GM18868 (cell line): ENCODE results near the gene C19orf81.
"Not testable (repeated sequence)": the region's sequence is repeated elsewhere in the genome, so short reads cannot be mapped to it uniquely, and the experiment has no call there.

ENCODE experiments used
- ATAC-seq: cut with Tn5 transposase; IDR thresholded peaks from one replicate; pipeline ENCODE4 v1.9.1; 2021; ENCODE audit warnings: mild to moderate bottlenecking, moderate library complexity; ENCODE audit not compliant: unreplicated experiment

The C19orf81 gene

DNA sequence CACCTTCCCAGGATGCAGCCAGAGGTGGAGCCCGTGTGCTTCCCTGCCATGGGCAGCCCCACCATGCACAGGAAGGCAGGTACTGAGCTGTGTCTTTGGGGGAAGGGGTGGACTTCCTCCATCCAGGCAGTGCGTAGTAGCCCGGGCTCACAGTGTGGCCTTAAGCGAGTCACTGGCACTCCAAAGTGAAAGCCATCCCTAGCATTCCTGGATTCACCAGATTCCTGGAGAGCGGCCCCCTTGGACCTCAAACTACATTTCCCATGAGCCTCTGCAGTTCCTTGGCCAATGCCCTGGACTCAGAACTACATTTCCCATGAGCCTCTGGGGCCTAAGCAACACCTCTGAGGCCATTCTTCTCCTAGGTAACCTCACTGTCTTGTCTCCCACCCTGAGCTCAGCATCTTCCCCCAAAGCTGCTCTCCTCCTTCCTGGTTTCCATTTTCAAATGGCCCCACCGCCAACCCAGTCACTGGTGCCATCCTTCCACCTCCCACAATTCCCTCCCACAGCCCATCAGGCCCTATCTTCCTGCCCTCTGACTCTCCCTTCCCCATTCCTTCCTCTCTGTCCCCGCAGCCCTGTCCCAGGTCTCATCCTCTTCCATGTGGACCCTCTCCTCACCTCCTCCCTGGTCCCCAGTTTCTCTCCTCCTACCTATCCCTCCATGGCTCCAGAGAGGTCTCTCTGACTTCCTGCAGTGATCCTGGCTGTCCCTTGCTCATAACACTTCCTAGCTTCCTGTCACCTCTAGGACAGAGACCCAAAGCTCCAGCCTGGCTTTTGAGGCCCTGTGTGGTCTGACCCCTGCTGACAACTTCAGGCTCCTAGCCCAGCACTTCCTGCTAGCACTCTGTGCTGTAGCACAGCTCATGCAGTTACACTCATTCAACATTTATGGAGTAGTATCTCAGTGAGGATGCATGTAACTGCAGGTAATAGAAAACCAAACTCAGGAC is at the start of gene C19orf81:
Gene C19orf81, plus strand, starts transcription at position 13 of the 959 bp plus-strand sequence. Its CDS starts 0 bp downstream, at position 13.
- ATAC-seq: no peak

DNA sequence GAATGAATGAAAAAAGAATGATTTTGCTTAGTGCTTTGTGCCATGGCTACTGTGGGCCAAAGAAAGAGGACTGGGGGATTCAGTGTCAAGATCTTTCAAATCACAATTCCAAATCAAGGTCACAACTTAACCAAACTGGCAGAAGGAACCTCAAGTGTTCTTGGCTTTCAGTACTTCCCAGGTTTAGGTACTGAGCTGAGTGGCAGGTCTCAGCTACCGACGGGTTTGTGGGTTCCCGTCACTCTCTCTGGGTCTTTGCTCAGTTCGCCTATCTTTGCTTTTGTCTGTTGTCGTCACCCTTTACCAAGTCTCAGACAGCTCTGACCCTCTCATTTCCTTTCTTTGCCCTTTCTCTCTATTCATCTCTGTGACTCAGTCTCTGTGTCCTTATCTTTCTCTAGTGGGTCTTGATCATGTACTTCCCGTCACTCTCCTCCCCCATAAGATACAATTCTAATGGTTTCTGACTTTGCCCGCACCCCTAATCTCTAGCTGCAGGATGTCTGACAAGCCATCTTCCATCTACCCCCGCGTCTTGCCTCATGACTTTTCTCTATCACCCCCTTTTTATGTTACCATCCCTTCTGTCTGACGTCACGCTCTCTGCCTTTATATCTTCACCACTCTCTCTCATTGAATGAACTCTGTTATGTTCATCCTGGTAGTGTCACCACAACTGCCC is 47.7 kb upstream of the C19orf81 start:
- no peak for ATAC-seq

DNA sequence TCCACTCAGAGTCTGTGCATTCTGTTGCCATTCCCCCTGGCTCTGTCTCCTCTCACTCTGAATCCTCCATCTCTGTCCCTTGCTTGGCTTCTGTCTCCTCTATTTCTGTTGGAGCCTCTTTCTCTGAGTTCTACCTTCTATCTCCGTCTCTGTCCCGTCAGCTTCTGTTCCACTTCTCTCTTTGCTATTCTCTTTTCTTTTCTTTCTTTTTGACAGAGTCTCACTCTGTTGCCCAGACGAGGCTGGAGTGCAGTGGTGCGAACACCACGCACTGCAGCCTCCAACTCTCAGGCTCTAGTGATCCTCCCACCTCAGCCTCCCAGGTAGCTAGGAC is 47.2 kb upstream of the C19orf81 start:
- ATAC-seq: no peak

DNA sequence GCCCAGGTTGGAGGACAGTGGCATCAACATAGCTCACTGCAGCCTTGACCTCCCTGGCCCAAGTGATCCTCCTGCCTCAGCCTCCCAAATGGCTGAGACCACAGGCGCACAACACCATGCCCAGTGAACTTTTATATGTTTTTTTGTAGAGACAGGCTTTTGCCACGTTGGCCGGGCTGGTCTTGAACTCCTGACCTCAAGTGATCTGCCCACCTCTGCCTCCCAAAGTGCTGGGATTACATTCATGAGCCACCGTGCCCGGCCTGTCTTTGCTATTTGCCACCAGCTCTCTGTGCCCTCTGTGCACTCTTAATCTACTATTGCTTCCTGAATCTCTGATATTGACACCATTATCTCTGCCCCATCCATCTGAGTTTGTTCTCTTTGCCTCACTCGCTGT is 46.7 kb upstream of the C19orf81 start:
- no peak for ATAC-seq

DNA sequence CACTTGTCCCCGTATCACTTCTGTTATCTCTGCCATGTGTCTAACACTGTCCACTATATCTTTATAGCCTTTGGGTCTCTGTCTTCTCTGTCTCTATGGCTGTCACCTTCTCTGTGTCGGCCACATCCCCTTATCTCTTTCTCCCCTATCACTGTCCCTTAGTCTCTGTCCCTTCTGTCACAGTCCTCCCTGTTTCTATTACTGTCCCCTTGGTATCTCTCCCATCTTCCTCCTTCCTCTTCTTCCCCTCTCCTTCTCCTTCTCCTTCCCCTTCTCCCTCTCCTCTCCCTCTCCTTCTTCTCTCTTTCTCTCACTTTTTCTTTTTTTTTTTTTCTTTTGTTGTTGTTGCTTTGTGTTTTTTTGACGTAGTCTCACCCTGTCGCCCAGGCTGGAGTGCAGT is 46.3 kb upstream of the C19orf81 start:
- ATAC-seq: no peak

DNA sequence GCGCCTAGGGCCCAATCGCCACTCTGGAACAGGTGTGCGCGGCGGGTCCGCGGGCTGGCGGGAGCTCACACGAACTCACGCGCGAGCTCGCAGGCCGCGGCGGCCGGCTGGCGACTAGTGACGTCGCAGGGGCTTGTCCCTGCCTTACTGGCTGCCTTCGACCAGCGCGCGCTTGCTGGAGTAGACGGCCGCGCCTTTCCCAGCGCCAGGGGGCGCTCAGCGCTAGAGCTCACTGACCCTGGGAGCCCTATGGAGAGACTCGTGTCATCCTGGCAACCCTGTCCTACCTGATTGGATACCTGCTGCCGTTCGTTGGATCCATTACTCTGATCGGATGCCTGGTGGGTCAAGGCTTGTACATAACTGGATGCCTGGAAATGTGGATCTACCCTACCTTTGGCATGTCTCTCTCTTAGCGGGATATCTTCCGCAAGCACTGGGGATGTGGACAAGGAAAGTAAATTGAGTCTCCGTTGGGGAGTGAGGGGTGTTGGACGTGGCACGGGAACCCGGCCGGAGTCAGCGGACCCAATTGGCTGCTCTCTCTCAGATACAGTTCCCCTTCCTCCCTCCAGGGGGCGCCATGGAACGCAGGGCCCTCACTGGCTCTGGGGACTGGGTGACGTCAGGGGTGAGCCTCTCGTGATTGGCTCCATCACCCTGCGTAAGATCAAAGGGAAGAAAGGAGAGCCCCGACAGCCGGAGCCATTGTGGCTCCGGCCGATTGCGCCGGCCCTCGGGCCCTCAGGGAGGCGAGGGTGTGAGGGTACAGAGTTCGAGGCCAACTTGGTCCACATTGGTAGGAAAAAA is 44.8 kb upstream of the C19orf81 start:
- not testable (repeated sequence) for ATAC-seq

DNA sequence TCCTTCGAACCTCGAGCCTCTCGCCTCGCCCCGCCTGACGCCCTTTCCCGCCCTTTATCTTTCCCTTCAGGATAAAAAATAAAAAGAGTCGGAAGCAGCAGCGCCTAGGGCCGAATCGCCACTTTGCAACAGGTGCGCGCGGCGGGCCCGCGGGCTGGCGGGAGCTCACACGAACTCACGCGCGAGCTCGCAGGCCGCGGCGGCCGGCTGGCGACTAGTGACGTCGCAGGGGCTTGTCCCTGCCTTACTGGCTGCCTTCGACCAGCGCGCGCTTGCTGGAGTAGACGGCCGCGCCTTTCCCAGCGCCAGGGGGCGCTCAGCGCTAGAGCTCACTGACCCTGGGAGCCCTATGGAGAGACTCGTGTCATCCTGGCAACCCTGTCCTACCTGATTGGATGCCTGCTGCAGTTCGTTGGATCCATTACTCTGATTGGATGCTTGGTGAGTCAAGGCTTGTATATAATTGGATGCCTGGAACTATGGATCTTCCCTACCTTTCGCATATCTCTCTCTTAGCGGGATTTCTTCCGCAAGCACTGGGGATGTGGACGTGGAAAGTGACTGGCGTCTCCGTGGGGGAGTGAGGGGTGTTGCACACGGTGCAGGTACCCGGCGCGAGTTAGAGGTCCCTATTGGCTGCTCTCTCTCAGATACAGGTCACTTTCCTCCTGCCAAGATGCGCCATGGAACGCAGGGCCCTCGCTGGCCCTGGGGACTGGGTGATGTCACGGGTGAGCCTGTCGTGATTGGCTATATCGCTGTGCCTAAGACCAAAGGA is 43.0 kb upstream of the C19orf81 start:
- ATAC-seq: not testable (repeated sequence)

DNA sequence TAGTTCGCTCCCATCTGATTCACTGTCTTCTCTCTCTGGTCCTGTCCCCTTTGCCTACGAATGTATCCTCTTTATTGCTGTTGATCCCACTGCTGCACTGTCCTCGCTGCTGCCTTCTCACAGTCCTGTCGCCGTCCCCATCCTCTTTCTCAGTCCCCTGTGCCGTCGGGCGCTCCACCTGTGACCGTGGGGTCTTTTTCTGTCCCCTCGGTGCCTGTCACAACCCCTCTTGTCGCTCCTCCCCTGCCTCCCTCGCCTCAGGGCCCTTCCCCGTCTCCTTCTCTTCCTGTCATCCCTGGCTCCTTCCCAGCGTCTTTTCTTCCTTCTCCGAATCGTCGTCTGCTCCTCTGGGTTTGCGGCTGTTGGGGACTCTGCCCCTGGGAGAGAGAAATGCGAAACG is 41.9 kb upstream of the C19orf81 start:
- ATAC-seq: no peak

DNA sequence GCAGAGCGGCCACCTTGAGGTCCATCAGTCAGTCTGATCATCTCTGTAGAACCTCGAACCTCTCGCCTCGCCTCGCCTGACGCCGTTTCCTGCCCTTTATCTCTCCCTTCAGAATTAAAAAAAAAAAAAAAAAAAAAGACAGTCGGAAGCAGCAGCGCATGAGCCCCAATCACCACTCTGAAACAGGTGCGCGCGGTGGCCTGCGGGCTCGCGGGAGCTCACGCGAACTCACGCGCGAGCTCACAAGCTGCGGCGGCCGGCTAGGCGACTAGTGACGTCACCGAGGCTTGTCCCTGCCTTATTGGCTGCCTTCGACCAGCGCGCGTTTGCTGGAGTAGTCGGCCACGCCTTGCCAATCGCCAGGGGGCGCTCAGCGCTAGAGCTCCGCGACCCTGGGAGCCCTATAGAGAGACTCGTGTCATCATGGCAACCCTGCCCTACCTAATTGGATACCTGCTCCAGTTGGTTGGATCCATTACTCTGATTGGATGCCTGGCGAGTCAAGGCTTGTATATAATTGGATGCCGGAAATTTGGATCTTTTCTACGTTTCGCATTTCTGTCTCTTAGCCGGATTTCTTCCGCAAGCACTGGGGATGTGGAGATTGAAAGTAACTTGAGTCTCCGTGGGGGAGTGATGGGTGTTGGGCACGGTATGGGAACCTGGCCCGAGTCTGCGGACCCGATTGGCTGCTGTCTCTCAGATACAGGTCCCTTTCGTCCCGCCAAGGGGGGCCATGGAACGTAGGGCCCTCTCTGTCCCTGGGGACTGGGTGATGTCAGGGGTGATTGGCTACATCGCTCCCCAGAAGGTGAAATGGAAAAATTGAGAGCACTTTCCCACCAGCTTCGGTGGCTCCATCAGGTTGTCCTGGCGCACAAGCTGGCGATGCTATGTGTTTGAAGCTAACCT is 41.1 kb upstream of the C19orf81 start:
- ATAC-seq: no peak

DNA sequence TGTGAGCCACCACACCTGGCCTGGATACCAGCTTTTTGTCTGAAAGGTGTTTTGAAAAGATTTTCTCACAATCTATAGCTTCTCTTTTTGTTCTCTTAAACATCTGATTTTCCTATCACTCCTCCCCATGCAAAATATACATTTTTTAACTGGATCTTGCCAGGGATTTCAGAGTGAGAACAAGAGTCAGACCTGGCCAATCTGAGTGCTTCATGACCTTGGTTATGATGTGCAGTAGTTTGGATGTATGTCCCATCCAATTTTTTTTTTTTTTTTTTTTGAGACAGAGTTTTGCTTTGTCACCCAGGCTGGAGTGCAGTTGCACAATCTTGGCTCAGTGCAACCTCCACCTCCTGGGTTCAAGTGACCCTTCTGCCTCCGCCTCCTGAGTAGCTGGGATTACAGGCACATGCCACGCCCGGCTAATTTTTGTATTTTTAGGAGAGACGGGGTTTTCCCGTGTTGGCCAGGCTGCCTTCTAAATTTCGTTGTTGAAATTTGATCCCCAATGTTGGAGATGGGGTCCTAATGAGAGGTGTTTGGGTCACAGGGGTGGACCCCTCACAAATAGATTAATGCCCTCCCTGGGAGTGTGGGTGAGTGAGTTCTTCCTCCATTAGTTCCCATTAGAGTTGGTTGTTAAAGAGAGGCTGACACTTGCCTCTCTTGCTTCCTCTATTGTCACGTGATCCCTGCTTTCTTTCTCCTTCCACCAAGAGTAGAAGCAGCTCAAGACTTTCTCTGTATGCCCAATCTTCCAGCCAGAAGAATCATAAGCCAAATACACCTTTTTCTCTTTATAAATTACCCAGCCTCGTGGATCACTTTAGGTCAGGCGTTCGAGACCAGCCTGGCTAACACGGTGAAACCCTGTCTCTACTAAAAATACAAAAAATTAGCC is 36.5 kb upstream of the C19orf81 start:
- ATAC-seq: not testable (repeated sequence)

DNA sequence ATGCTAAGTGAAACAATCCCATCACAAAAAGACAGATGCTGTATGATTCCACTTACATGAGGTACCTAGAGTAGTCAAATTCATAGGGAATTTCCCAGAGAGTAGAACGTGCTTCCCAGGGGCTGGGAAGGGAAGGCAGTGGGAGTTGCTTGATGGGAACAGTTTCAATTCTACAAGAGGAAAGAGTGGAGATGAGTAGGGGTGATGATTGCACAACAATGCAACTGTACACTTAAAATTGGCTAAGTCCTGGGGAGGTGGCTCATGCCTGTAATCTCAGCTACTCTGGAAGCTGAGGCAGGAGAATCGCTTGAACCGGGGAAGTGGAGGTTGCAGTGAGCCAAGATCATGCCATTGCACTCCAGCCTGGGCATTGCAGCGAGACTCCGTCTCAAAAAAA is 30.9 kb upstream of the C19orf81 start:
- ATAC-seq: not testable (repeated sequence)

DNA sequence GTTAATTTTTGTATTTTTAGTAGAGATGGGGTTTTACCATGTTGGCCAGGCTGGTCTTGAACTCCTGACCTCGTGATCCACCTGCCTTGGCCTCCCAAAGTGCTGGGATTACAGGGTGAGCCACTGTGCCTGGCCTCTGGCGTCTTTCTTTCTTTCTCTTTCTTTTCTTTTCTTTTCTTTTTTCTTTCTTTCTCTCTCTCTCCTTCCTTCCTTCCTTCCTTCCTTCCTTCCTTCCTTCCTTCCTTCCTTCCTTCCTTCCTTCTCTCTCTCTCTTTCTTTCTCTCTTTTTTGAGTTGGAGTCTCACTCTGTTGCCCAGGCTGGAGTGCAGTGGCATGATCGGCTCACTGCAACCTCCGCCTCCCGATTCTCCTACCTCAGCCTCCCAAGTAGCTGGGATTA is 30.1 kb upstream of the C19orf81 start:
- not testable (repeated sequence) for ATAC-seq

DNA sequence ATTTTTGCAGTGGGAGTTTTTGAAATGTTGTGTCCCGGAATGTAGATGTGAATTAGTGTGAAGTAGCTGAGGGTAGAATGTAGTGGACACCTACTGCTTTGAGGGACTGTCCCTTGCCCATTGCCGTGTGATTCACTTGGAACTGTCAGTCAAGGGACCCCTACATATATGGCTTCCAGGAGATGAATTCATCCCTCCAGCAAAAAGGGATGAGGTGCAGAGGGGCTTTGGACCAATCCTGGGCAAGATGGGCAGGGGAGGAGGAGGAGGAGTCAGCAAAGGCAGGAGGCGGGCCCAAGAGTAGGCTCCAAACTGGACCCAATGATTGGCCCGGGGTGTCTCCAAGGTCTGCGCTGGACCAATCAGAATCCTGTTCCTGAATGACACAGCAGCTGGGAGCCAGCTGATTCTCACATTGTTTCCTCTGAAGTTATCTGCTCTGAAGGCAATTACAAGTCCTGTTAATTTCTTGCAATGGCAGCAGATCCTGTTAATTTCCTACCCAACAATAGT is 28.8 kb upstream of the C19orf81 start:
- ATAC-seq: not testable (repeated sequence)

DNA sequence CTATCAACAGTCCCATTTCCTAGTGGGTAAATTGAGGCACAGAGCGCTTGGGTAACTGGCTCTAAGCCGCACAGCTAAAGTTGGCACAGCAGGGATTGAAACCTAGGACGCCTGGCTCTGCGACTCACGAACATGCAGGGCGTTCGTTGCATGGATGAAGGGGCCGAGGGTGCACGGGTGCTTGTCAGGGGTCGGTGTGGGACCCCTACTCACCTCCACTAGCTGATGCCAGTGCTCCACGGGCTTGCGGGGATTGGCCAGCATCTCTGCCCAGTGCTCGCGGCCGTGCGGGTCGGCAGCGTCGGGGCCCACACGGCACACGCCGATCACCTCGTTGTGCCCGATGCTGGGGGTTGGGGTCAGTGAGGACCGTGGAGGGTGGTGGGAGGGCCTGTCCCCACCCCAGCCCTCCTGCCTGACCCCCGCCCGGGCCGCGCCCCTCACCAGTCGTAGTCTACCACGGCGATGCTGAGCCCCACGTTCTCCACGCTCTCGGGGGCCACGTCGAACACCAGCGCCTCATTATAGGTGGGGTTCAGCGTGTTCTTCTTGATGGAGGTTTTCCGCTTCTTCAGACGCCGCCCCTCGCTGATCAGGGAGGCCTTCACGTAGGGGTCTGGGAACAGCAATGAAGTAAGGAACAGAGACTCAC is 24.2 kb upstream of the C19orf81 start:
- ATAC-seq: no peak

DNA sequence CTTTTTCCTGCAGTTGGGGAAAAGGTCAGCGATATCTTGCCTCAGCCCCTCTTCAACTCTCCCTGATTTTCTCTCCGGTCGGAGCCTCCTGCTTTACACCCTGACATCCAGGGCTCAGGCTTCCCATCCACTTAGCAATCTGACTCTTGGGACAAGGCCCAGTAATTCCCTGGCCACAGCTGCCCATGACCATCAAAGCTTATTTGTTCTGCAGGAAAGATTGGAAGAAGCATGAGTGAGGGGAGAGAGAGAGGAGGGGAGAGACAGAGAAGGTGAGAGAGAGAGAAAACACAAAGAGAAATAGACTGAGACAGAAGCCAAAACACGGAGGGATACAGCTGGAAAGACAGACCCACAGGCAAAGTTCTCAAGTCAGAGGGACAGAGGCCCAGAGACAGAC is 23.2 kb upstream of the C19orf81 start:
- ATAC-seq: no peak

DNA sequence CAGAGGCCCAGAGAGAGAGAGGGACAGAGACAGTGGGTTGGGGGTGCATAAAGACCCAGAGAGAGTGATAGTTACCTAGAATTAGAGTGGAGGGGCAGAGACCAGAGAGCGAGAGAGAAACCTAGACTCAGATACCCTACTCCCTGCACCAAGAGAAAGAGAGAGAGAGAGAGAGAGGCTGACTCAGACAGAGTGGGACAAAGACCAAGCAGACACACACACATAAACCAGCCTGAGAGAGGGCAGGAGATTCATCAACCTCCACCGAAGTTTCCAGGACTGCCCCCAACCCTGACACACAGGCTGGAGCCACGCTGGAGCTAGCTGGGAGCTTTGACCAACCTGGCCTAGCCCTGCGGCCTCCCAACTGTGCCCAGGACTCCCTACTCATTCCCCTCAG is 22.4 kb upstream of the C19orf81 start:
- no peak for ATAC-seq

DNA sequence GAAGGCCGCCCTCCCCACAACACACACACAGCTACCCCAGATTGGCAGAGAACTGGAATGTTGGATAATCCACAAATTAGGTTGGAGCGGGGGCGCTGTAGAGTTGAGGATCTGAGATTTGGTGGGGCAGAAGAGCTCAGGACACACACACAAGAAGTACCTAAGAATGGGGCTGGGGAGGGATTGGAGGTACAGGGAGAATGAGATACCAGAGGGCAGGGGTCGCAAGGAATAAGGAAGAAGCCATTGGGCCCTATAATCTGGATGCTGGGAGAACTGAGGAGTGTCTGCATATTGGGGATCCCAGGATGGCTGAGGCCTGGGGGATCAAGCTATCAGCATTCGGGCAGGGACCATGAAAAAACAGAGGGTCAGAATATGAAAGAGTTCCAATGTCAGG is 21.1 kb upstream of the C19orf81 start:
- ATAC-seq: no peak

DNA sequence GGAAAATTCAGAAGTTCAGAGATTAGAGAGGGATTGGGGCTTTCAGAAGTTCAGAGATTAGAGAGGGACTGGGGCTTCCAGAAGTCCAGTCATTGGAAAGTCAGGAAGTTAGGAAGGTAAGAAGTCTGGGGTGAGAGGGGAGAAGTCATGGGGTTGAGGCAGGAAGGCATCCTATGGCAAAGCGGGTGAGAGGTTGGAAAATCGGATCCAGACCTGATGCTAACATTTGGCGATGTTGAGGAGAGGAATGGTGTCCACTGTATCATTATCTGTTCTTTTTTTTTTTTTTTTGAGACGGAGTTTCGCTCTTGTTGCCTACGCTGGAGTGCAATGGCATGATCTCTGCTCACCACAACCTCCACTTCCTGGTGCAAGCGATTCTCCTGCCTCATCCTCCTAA is 20.7 kb upstream of the C19orf81 start:
- no peak for ATAC-seq
